Upper lobe of right lung (tissue), 1 donor: Measurements from ENCODE around the gene ANKRD6. TPM values are rescaled to one million over a fixed set of nuclear protein-coding genes. Genes with fewer than 3 reads are reported as not detected.

Source experiments
- ATAC-seq: fragments of 200-7000 bp; cut with Tn5 transposase; one replicate; pipeline ENCODE4 v1.9.1; 2020; ENCODE audit warnings: mild to moderate bottlenecking, moderate library complexity
- DNase-seq: peaks from one replicate; pipeline ENCODE4 v3.0.0-alpha.2; 2020
- H3K27ac ChIP-seq: fragments of 200-600 bp; one replicate; pipeline ENCODE4 v1.8.0; 2022
- H3K27me3 ChIP-seq: fragments of 200-600 bp; one replicate; pipeline ENCODE4 v1.8.0; 2022; ENCODE audit warnings: mild to moderate bottlenecking
- H3K36me3 ChIP-seq: fragments of 200-600 bp; one replicate; pipeline ENCODE4 v1.8.0; 2022
- H3K4me1 ChIP-seq: fragments of 200-600 bp; one replicate; pipeline ENCODE4 v1.8.0; 2022
- H3K4me3 ChIP-seq: fragments of 200-600 bp; one replicate; pipeline ENCODE4 v1.8.0; 2022; ENCODE audit warnings: mild to moderate bottlenecking
- H3K9me3 ChIP-seq: fragments of 200-600 bp; one replicate; pipeline ENCODE4 v1.8.0; 2022
- intact Hi-C: fragments of 100-400 bp; cut with DNase I; formaldehyde crosslinking; loops from one replicate; pipeline ENCODE4 v1.11.0; 2022
- total RNA-seq: library from RNA; stranded (reverse); fragmentation: NEBNext Ultra II Directional; extraction: Animal tissue kit (Norgen Biotek cat#: 25700); gene quantifications from one replicate; pipeline ENCODE4 v1.2.1, GENCODE V29; 2021
- TF ChIP-seq, protein P1 (sequence below): fragments of 200-600 bp; IDR thresholded peaks from one replicate; pipeline ENCODE4 v1.8.0; 2022; ENCODE audit warnings: antibody characterized with exemption
- donor health status: DM: no; HTN: yes; CAD: no; lungs with severe emphysema.

The ANKRD6 gene
- total RNA-seq, 1 donor from 2014 or later = 20.2 TPM

DNA sequence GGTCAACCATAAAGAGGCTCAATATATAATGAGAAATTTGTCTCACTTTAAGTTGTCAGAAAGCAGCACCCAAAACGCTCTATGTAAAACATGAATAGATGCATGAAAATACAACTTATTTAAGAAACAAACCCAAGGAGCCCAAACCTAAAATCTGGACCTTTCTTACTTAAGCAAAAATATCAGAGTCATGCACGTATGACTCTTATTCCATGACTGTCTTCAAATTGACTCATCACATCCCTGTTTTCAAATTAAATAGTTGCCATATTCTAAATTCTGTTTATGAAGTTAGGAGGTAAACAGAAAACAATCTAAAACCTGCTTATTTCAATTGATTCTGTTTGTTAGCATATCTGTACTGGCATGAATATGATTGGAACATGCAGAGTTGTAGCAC is 42.1 kb downstream of the ANKRD6 start:
- intact Hi-C loops = no loop called here
- H3K36me3 ChIP-seq = no peaks in the 10 kb centered on the region
- H3K27ac ChIP-seq = no peak overlapping the region
- H3K4me1 ChIP-seq = peaks cover 16% of the 10 kb centered on the region
- DNase-seq = no peak
- no peaks in the 10 kb centered on the region for H3K9me3 ChIP-seq
- no peaks in the 10 kb centered on the region for H3K27me3 ChIP-seq
- TF ChIP-seq, protein P1, sequence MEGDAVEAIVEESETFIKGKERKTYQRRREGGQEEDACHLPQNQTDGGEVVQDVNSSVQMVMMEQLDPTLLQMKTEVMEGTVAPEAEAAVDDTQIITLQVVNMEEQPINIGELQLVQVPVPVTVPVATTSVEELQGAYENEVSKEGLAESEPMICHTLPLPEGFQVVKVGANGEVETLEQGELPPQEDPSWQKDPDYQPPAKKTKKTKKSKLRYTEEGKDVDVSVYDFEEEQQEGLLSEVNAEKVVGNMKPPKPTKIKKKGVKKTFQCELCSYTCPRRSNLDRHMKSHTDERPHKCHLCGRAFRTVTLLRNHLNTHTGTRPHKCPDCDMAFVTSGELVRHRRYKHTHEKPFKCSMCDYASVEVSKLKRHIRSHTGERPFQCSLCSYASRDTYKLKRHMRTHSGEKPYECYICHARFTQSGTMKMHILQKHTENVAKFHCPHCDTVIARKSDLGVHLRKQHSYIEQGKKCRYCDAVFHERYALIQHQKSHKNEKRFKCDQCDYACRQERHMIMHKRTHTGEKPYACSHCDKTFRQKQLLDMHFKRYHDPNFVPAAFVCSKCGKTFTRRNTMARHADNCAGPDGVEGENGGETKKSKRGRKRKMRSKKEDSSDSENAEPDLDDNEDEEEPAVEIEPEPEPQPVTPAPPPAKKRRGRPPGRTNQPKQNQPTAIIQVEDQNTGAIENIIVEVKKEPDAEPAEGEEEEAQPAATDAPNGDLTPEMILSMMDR = no peak
- no peak for ATAC-seq
- no peak overlapping the region for H3K4me3 ChIP-seq

DNA sequence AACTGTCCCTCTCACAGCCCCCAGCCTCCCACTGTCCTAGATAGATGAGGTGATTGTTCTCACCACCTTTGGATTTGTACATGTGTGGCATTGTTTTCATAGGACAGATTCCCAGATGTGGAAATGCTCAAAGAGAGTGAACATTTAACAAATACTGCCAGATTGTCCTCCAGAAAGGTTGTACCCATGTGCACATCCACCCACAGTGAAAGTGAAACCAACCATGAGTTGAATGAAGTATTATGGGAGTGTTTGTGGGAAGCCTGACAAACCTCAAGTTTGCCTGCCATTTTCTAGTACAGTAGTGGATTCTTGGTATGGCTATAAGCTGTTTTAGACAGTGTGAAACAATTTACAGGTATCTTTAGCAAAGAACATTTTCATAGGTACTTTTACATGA is 42.7 kb downstream of the ANKRD6 start:
- H3K9me3 ChIP-seq = no peaks in the 10 kb centered on the region
- H3K27ac ChIP-seq = no peak overlapping the region
- H3K4me3 ChIP-seq = no peak overlapping the region

DNA sequence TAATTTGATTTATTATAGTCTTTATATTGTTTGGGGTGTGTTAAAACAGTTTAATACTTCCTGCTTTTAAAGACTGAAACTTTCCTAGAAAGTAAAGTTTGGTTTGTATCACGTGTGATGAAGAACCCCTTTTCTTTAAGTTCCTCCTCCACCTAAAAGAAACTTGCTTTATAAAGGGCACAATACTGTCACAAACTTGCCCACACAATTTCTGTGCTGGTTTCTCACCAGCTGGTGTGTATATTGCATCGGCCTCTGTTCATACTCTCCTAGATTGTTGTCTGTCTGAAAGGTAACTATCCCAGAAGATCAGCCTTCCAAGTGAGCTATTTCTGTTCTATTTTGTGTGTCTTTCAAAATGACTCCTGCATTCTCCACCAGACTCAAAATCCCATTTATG is 46.9 kb downstream of the ANKRD6 start:
- H3K27me3 ChIP-seq = no peaks in the 10 kb centered on the region
- H3K4me1 ChIP-seq = peaks cover 19% of the 10 kb centered on the region
- no peak for ATAC-seq
- TF ChIP-seq, protein P1 = no peak
- H3K27ac ChIP-seq = no peak overlapping the region
- H3K9me3 ChIP-seq = no peaks in the 10 kb centered on the region
- H3K4me3 ChIP-seq = no peak overlapping the region
- H3K36me3 ChIP-seq = no peaks in the 10 kb centered on the region
- DNase-seq = no peak
- intact Hi-C loops = no loop called here

More for the DNA sequence above, 42.7 kb downstream of the ANKRD6 start:
- Histone ChIP-seq H3K4me1 (peaks cover 16% of the 10 kb centered on the region), H3K36me3 (no peaks in the 10 kb centered on the region), H3K27me3 (no peaks in the 10 kb centered on the region)
- intact Hi-C loops = no loop called here
- ATAC-seq (peak; percentile 74), DNase-seq (no peak)
- TF ChIP-seq, protein P1 = no peak

DNA sequence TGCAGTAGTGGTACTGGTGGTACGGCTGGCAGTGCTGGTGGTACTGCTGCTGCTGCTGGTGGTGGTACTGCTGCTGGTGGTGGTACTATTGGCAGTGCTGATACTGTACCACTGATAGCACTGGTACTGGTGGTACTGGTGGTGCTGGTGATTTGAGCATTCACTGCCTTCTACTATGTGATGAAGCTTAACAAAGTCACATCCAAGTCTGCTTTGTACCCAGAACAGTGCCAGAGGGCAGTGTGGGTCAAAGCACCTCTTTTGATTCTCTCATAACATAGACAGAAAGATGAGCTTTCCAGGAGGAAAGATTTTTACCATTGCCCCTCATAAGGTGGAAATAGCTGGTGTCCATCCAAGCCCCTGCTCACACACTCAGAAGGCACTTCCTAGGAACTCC is 48.7 kb downstream of the ANKRD6 start:
- DNase-seq (no peak), ATAC-seq (no peak)
- no peaks in the 10 kb centered on the region for H3K27me3 ChIP-seq
- no peaks in the 10 kb centered on the region for H3K9me3 ChIP-seq
- TF ChIP-seq, protein P1 = no peak
- H3K36me3 ChIP-seq = no peaks in the 10 kb centered on the region
- intact Hi-C loops = no loop called here
- H3K4me1 ChIP-seq = peaks cover 13% of the 10 kb centered on the region
- no peak overlapping the region for H3K4me3 ChIP-seq
- no peak overlapping the region for H3K27ac ChIP-seq

DNA sequence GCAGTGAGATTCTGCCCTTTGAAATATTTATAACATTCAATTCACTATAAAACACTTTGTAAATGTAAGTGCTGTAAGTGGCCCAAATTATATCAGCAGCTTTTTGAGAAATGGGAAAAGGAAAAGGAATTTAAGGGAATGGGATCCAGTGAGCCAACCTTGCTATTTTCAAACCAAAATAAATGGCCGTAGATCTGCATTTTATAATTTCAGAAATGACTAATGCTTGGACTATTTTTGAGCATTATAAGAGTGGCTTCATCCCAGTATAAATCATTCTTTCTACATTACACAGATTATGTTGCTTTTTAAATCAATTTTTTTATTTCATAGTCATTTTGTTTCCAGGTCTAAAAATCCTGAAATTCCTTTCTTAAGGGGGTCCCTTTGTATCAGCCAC is 49.2 kb downstream of the ANKRD6 start:
- peaks cover 13% of the 10 kb centered on the region for H3K4me1 ChIP-seq
- ATAC-seq (no peak), DNase-seq (no peak)
- intact Hi-C loops = no loop called here
- no peaks in the 10 kb centered on the region for H3K36me3 ChIP-seq
- H3K9me3 ChIP-seq = no peaks in the 10 kb centered on the region
- H3K27me3 ChIP-seq = no peaks in the 10 kb centered on the region
- no peak overlapping the region for H3K4me3 ChIP-seq
- no peak overlapping the region for H3K27ac ChIP-seq
- TF ChIP-seq, protein P1 = no peak

DNA sequence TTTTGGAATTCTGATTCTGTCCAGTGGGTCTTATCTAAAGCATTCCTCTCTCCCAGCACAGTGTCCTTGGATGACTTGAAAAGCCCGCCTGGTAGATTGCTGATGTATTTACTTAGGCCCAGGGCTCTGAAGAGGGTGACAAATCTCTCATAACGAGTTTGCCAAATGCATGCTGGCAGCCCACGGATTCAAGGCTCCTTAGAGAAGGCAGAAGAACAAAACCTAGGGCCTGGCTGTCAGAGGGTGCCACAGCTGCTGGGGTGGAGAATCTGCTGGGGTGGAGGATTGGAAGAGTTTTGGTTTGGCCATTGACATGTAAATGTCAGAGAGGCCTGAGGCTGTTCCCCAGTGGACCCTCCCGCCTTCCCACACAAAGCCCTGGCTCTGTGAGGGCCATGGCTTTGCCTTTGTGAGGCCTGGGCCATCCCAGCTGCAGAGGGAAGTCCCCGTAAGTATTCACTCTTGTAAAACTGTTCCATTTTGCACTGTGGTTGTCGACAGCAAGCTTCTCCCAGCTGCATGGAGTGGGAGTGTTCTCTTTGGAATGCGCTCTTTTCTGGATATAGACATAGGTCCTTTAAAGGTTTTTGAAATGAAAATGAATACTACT is 50.3 kb downstream of the ANKRD6 start:
- H3K36me3 ChIP-seq = no peaks in the 10 kb centered on the region
- TF ChIP-seq, protein P1 = no peak
- no peak overlapping the region for H3K27ac ChIP-seq
- ATAC-seq = peak; percentile 84
- no peak overlapping the region for H3K4me3 ChIP-seq
- H3K27me3 ChIP-seq = no peaks in the 10 kb centered on the region
- intact Hi-C loops = no loop called here
- H3K9me3 ChIP-seq = no peaks in the 10 kb centered on the region
- peaks cover 13% of the 10 kb centered on the region for H3K4me1 ChIP-seq
- DNase-seq = no peak
